Measurements from ENCODE around the gene FRMPD4. TPM values are rescaled to one million over a fixed set of nuclear protein-coding genes. Genes with fewer than 3 reads are reported as not detected.

Gene FRMPD4
- polyA plus RNA-seq, 1 experiment, result 0.82 TPM

GRCh38 chrX:12661464-12661863 lies 523.2 kb downstream of the FRMPD4 start:
- ChIA-PET POLR2A (no interaction called here), CTCF (no interaction called here)
- TF ChIP-seq CTCF (IDR thresholded peaks at IDR 0.05; ENCODE audit: insufficient read depth, low read depth, low read length), result no peak
- no peaks in the 10 kb centered on the region for H3K36me3 ChIP-seq (ENCODE audit: control insufficient read depth, insufficient read depth, low read length)
- H3K27me3 ChIP-seq (ENCODE audit: control insufficient read depth, insufficient read depth, low read length), result no peaks in the 10 kb centered on the region
- no peak for DNase-seq (ENCODE audit: low read depth)
- H3K4me3 ChIP-seq (ENCODE audit: low read depth, low read length), result no peak overlapping the region

DNA sequence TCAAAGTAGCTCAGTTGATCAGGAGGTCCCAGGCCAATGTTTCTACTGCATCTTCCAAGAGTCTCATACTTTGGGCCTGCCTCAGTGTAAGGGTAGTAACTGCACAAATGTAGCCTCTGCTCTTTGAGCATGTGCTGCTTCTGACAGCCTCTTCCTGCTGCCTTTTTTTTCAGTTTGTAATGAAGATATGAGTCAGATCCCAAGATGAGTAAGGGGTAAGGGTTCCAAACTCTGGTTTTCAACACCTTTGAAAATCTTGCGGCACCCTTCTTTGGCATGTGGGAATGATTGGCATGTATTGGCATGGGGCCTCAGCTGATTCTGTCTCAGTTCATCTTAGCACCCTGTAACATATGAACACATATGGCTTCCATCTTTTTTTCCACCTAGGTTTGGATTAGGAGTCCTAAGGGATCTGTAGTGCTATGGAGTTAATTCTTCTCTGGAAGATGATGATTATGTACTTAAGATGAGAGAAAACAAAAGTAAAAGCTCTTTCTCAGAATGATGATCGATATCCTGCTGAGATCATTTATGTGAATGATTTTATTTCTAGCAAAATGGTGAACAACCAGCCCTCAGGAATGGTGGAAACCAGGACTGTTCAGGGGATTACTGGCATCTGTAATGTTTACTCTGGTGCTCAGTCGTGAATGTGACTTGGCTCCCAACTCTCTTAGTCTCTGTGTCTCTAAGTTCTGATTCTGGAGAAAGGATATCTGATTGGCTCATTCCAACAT lies 534.3 kb downstream of the FRMPD4 start:
- no peaks in the 10 kb centered on the region for H3K36me3 ChIP-seq (ENCODE audit: control insufficient read depth, insufficient read depth, low read length)
- POLR2A ChIA-PET, result no interaction called here
- no peaks in the 10 kb centered on the region for H3K27me3 ChIP-seq (ENCODE audit: control insufficient read depth, insufficient read depth, low read length)
- CTCF ChIA-PET, result no interaction called here
- H3K4me3 ChIP-seq (ENCODE audit: low read depth, low read length), result no peak overlapping the region
- no peak for DNase-seq (ENCODE audit: low read depth)
- no peak for TF ChIP-seq CTCF (IDR thresholded peaks at IDR 0.05; ENCODE audit: insufficient read depth, low read depth, low read length)

DNA sequence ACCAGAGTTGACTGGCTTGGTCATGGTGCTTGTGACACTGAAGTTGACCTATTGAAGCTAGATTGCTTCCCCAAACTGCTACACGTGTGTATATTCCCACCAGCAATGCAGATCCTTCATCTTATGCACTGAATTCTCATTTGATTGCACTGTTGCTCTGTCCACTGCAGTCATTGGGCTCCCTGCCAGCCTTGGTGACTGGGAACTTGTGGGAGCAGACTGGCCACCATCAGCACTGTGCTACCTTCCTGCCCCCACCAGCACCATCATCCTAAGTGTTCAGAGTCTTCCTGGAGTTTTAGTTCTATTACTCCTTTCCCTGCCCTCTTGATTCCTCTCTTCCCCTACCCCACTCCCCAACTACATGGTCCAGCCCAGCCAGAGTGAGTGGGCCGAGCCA lies 535.2 kb downstream of the FRMPD4 start:
- no peak for TF ChIP-seq CTCF (IDR thresholded peaks at IDR 0.05; ENCODE audit: insufficient read depth, low read depth, low read length)

GRCh38 chrX:12679522-12679921 lies 541.2 kb downstream of the FRMPD4 start:
- H3K36me3 ChIP-seq (ENCODE audit: control insufficient read depth, insufficient read depth, low read length), result no peaks in the 10 kb centered on the region
- H3K27me3 ChIP-seq (ENCODE audit: control insufficient read depth, insufficient read depth, low read length), result no peaks in the 10 kb centered on the region
- no peak for DNase-seq (ENCODE audit: low read depth)
- POLR2A ChIA-PET, result no interaction called here
- TF ChIP-seq CTCF (IDR thresholded peaks at IDR 0.05; ENCODE audit: insufficient read depth, low read depth, low read length), result no peak
- no peak overlapping the region for H3K4me3 ChIP-seq (ENCODE audit: low read depth, low read length)
- CTCF ChIA-PET, result no interaction called here

More for the DNA sequence above, 535.2 kb downstream of the FRMPD4 start:
- no peaks in the 10 kb centered on the region for H3K36me3 ChIP-seq (ENCODE audit: control insufficient read depth, insufficient read depth, low read length)
- no peak overlapping the region for H3K4me3 ChIP-seq (ENCODE audit: low read depth, low read length)
- H3K27me3 ChIP-seq (ENCODE audit: control insufficient read depth, insufficient read depth, low read length), result no peaks in the 10 kb centered on the region
- POLR2A ChIA-PET, result no interaction called here
- DNase-seq (ENCODE audit: low read depth), result no peak
- CTCF ChIA-PET, result no interaction called here

GRCh38 chrX:12681047-12681446 lies 542.8 kb downstream of the FRMPD4 start:
- ChIA-PET POLR2A (no interaction called here), CTCF (no interaction called here)
- Histone ChIP-seq H3K27me3 (ENCODE audit: control insufficient read depth, insufficient read depth, low read length) (no peaks in the 10 kb centered on the region), H3K4me3 (ENCODE audit: low read depth, low read length) (no peak overlapping the region), H3K36me3 (ENCODE audit: control insufficient read depth, insufficient read depth, low read length) (no peaks in the 10 kb centered on the region)
- no peak for TF ChIP-seq CTCF (IDR thresholded peaks at IDR 0.05; ENCODE audit: insufficient read depth, low read depth, low read length)
- DNase-seq (ENCODE audit: low read depth), result no peak

All from BJ (cell line).